ENCODE measurements around the gene GART.
"Not testable (repeated sequence)": the region's sequence is repeated elsewhere in the genome, so short reads cannot be mapped to it uniquely, and the experiment has no call there.

Gene GART

DNA sequence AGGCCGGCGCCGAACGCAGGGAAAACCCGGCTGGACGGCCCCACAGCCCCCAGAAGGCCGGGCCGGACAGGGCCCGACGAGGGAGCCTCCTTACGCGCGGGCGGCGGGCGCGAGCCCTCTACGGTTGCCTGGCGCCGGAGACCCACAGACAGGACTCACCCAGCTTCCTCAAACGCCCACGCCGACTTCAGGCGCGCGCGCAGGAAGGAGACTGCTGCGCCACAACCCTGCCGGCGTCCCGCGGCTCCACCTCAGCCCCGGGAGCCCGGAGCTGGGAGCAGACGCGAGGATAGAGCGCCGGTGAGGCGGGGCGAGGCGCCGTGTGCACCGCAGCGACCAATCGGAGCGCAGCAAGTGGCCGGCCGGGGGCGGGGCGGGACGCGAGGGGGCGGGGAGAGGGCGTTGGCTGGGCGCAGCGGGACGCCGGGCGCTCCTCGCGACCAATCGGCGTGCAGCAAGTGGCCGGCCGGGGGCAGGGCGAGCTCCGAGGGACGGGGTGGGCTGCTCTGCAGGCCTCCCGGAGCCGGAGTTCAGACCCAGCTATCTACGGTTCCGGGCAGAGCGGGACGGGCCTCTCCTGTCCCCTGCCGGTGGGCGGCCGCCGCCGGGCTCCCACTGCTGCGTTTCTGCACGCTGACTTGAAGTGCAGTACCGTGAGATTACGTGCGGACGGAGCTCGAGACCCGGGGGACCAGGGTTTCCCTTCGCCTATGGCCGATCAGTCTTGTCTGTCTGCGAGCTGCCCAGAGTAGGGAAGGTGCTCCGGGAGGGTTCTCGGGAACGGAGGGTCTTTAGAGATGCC, 62.0 kb downstream of the GART start, which contains the start of gene TMEM50B:
TSS of gene TMEM50B (minus strand) at position 296 of the 802 bp plus-strand sequence. CDS start 11,089 bp downstream, outside the sequence.
- FAIRE-seq (peak; percentile 94), DNase-seq (ENCODE audit: insufficient read length, low spot score) (peak; percentile 93)
- TF ChIP-seq POLR2AphosphoS5 (IDR thresholded peaks at IDR 0.05; ENCODE audit: low read depth, low read length) (peak; percentile 62; the same call in 1 of the 2 replicates), PAX5 (IDR thresholded peaks at IDR 0.05; ENCODE audit: insufficient read depth, low read length, severe bottlenecking) (no peak), POLR2A (IDR thresholded peaks at IDR 0.05; ENCODE audit: low read depth, low read length) (peak; percentile 80), POU2F2 (IDR thresholded peaks at IDR 0.05; ENCODE audit: low read depth, low read length) (no peak), TAF1 (IDR thresholded peaks at IDR 0.05; ENCODE audit: low read depth, low read length) (peak; percentile 68; the same call in 1 of the 2 replicates), SPI1 (IDR thresholded peaks at IDR 0.05; ENCODE audit: low read depth, low read length) (peak; percentile 22; the same call in 1 of the 2 replicates)

DNA sequence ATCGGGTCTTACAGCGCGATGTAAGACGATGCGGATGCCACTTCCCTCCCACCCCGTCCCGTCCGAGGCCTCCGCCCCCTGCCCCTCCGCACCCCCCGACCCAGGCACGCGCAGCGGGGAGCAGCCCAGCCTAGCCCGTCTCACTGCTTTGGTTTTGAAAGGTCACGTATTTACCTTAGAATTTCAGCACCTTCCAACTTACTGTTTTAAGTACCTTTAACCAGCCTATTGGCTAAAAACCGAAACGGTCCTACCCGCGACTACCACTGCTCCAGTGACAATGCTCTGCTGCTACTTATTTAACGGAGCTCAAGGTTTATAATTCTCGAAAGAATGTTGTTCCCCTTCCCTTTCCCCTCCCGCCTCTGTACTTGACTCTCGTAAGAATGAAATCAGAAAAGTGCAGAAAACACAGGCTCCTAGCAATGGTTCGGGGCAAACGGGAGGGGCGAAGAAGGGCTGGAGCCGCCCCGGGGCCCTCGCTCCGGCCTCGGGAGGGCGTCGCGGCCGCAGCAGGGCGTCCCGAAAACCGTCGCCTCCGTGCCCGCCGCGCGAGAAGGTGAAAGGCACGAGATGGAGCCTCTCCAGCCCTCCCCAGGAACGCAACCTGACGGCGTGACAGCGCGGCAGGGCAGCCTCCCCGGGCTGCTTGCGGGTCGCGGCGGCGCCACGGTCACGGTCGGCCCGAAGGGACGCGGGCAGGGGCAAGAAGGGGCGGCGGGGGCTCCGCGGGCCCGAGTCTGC, 62.8 kb downstream of the GART start:
- FAIRE-seq (no peak), DNase-seq (ENCODE audit: insufficient read length, low spot score) (peak; percentile 52)
- TF ChIP-seq POLR2A (IDR thresholded peaks at IDR 0.05; ENCODE audit: low read depth, low read length) (no peak), POU2F2 (IDR thresholded peaks at IDR 0.05; ENCODE audit: low read depth, low read length) (no peak), PAX5 (IDR thresholded peaks at IDR 0.05; ENCODE audit: insufficient read depth, low read length, severe bottlenecking) (no peak), POLR2AphosphoS5 (IDR thresholded peaks at IDR 0.05; ENCODE audit: low read depth, low read length) (no peak), TAF1 (IDR thresholded peaks at IDR 0.05; ENCODE audit: low read depth, low read length) (no peak), SPI1 (IDR thresholded peaks at IDR 0.05; ENCODE audit: low read depth, low read length) (no peak)

DNA sequence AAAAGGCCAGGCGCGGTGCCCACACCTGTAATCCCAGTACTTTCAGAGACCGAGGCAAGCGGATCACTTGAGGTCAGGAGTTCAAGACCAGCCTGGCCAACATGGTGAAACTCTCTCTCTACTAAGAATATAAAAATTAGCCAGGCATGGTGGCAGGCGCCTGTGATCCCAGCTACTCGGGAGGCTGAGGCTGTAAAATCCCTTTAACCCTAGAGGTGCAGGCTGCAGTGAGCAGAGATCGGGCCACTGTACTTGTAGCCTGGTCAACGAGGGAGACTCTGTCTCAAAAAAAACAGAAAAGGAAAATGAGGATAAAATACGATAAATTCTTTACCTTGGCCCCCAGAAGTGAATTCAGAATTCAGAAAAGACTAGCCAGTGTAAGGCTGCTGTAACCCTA, 63.7 kb downstream of the GART start:
- no peak for FAIRE-seq
- no peak for DNase-seq (ENCODE audit: insufficient read length, low spot score)
- TF ChIP-seq SPI1 (IDR thresholded peaks at IDR 0.05; ENCODE audit: low read depth, low read length): no peak
- TF ChIP-seq PAX5 (IDR thresholded peaks at IDR 0.05; ENCODE audit: insufficient read depth, low read length, severe bottlenecking): no peak
- no peak for TF ChIP-seq POU2F2 (IDR thresholded peaks at IDR 0.05; ENCODE audit: low read depth, low read length)
- TF ChIP-seq POLR2A (IDR thresholded peaks at IDR 0.05; ENCODE audit: low read depth, low read length): no peak
- no peak for TF ChIP-seq POLR2AphosphoS5 (IDR thresholded peaks at IDR 0.05; ENCODE audit: low read depth, low read length)
- TF ChIP-seq TAF1 (IDR thresholded peaks at IDR 0.05; ENCODE audit: low read depth, low read length): no peak

GRCh38 chr21:33477066-33477465, 64.9 kb downstream of the GART start:
- TF ChIP-seq PAX5 (IDR thresholded peaks at IDR 0.05; ENCODE audit: insufficient read depth, low read length, severe bottlenecking) (no peak), TAF1 (IDR thresholded peaks at IDR 0.05; ENCODE audit: low read depth, low read length) (no peak), POU2F2 (IDR thresholded peaks at IDR 0.05; ENCODE audit: low read depth, low read length) (no peak), POLR2AphosphoS5 (IDR thresholded peaks at IDR 0.05; ENCODE audit: low read depth, low read length) (no peak), SPI1 (IDR thresholded peaks at IDR 0.05; ENCODE audit: low read depth, low read length) (no peak), POLR2A (IDR thresholded peaks at IDR 0.05; ENCODE audit: low read depth, low read length) (no peak)
- FAIRE-seq: no peak

DNA sequence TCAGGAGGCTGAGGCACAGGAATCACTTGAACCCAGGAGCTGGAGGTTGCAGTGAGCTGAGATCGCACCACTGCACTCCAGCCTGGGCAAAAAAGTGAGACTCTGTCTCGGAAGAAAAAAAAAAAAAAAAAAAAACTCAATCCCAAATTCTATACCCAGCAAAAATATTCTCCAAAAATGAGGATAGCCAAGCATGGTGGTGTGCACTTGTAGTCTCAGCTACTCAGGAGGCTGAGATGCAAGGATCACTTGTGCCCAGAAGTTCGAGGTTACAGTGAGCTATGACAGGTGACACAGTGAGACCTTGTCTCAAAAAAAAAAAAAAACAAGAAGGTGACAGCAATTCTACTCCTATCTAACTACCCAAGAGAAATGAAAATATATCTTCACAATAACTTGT, 68.6 kb downstream of the GART start:
- no peak for TF ChIP-seq POLR2A (IDR thresholded peaks at IDR 0.05; ENCODE audit: low read depth, low read length)
- TF ChIP-seq PAX5 (IDR thresholded peaks at IDR 0.05; ENCODE audit: insufficient read depth, low read length, severe bottlenecking): no peak
- TF ChIP-seq POLR2AphosphoS5 (IDR thresholded peaks at IDR 0.05; ENCODE audit: low read depth, low read length): no peak
- TF ChIP-seq POU2F2 (IDR thresholded peaks at IDR 0.05; ENCODE audit: low read depth, low read length): no peak
- TF ChIP-seq TAF1 (IDR thresholded peaks at IDR 0.05; ENCODE audit: low read depth, low read length): no peak
- no peak for TF ChIP-seq SPI1 (IDR thresholded peaks at IDR 0.05; ENCODE audit: low read depth, low read length)
- FAIRE-seq (no peak), DNase-seq (ENCODE audit: insufficient read length, low spot score) (no peak)

More at GRCh38 chr21:33477066-33477465, 64.9 kb downstream of the GART start:
- DNase-seq (ENCODE audit: insufficient read length, low spot score): no peak

DNA sequence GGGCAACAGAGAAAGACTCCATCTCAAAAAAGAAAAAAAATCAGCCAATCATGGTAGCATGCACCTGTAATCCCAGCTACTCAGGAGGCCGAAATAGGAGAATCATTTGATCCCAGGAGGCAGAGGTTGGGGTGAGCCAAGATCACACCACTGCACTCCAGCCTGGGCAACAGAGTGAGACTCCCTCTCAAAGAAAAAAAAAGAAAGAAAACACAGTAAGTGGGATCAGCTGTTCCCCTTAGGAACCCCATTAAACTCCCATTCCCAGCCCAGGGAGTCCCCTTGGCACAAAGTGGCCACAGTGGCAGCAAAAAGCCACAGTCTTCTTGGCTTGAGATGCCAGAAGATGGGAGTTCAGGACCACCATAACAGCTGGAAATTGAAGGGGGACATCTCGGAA, 71.2 kb downstream of the GART start:
- DNase-seq (ENCODE audit: insufficient read length, low spot score) (no peak), FAIRE-seq (no peak)
- TF ChIP-seq SPI1 (IDR thresholded peaks at IDR 0.05; ENCODE audit: low read depth, low read length) (no peak), POU2F2 (IDR thresholded peaks at IDR 0.05; ENCODE audit: low read depth, low read length) (no peak), POLR2A (IDR thresholded peaks at IDR 0.05; ENCODE audit: low read depth, low read length) (no peak), TAF1 (IDR thresholded peaks at IDR 0.05; ENCODE audit: low read depth, low read length) (no peak), POLR2AphosphoS5 (IDR thresholded peaks at IDR 0.05; ENCODE audit: low read depth, low read length) (no peak), PAX5 (IDR thresholded peaks at IDR 0.05; ENCODE audit: insufficient read depth, low read length, severe bottlenecking) (no peak)

- not testable (repeated sequence) for FAIRE-seq; DNase-seq (ENCODE audit: insufficient read length, low spot score)
Measured at GRCh38 chr21:33469183-33469582, 72.7 kb downstream of the GART start.

GRCh38 chr21:33461538-33462250, 80.2 kb downstream of the GART start:
- no peak for DNase-seq (ENCODE audit: insufficient read length, low spot score)
- TF ChIP-seq POLR2A (IDR thresholded peaks at IDR 0.05; ENCODE audit: low read depth, low read length) (no peak), POU2F2 (IDR thresholded peaks at IDR 0.05; ENCODE audit: low read depth, low read length) (no peak), POLR2AphosphoS5 (IDR thresholded peaks at IDR 0.05; ENCODE audit: low read depth, low read length) (no peak), SPI1 (IDR thresholded peaks at IDR 0.05; ENCODE audit: low read depth, low read length) (no peak)
- no peak for FAIRE-seq

GRCh38 chr21:33458861-33459260, 83.1 kb downstream of the GART start:
- no peak for FAIRE-seq
- no peak for DNase-seq (ENCODE audit: insufficient read length, low spot score)
- TF ChIP-seq POLR2AphosphoS5 (IDR thresholded peaks at IDR 0.05; ENCODE audit: low read depth, low read length): no peak
- TF ChIP-seq SPI1 (IDR thresholded peaks at IDR 0.05; ENCODE audit: low read depth, low read length): no peak
- no peak for TF ChIP-seq TAF1 (IDR thresholded peaks at IDR 0.05; ENCODE audit: low read depth, low read length)
- no peak for TF ChIP-seq PAX5 (IDR thresholded peaks at IDR 0.05; ENCODE audit: insufficient read depth, low read length, severe bottlenecking)
- no peak for TF ChIP-seq POLR2A (IDR thresholded peaks at IDR 0.05; ENCODE audit: low read depth, low read length)
- TF ChIP-seq POU2F2 (IDR thresholded peaks at IDR 0.05; ENCODE audit: low read depth, low read length): no peak

All from GM12891 (cell line).